Measurements from ENCODE around the gene LRRC3.

DNA sequence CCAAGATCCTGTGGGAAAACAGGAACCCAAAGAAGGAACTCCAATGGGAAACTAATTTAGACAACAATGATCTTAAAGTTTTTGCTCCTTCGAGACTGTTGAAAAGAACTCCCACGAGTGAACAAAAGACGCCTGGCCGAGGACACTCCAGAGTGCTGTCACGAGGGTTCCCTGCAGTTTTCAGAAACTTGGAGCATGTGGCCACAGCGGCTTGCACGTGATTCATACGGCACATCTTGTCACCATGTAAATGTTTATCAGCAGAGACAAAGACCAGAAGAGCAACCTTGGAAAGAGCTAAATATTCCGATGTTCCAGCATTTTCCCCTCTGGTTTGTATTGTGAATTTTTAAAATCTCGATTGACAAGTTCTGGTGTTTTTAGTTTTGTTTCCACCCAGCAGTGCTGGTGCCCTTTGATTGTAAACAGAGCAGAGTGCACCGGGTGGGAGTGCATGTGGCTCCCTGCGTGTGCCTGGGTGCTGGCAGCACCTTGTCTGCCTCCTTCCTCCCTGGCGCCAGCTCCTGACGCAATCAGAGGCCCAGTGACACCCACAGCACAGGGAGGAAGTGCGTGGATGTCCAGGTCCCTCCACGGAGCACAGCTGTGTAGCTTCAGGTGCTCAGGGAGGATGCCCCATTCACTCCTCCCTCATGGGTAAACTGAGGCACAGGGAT, 23.0 kb downstream of the LRRC3 start:
- TF ChIP-seq CTCF (conservative IDR thresholded peaks at IDR 0.05) (no peak), EZH2 (IDR thresholded peaks at IDR 0.05; ENCODE audit: low read depth) (no peak)
